Measurements from ENCODE around the gene WIPI1.

The WIPI1 gene

GRCh38 chr17:68460146-68460545 is 2.9 kb upstream of the WIPI1 start:
- DNase-seq (ENCODE audit: low spot score): no peak

- DNase-seq (ENCODE audit: low spot score): peak; percentile 50
Measured at GRCh38 chr17:68459037-68459639, 1.8 kb upstream of the WIPI1 start.

- peak; percentile 41 for DNase-seq (ENCODE audit: low spot score)
Measured at GRCh38 chr17:68458260-68459036, 1.2 kb upstream of the WIPI1 start.

- peak; percentile 98 for DNase-seq (ENCODE audit: low spot score)
Measured at GRCh38 chr17:68457539-68458259, 403 bp upstream of the WIPI1 start.

- no peak for DNase-seq (ENCODE audit: low spot score)
Measured at GRCh38 chr17:68456339-68457167, 743 bp downstream of the WIPI1 start.

GRCh38 chr17:68455901-68456338 is 1.4 kb downstream of the WIPI1 start:
- DNase-seq (ENCODE audit: low spot score): no peak

GRCh38 chr17:68453991-68454665 is 3.2 kb downstream of the WIPI1 start:
- DNase-seq (ENCODE audit: low spot score): no peak

GRCh38 chr17:68452724-68453290 is 4.5 kb downstream of the WIPI1 start:
- no peak for DNase-seq (ENCODE audit: low spot score)

GRCh38 chr17:68451670-68452354 is 5.5 kb downstream of the WIPI1 start:
- DNase-seq (ENCODE audit: low spot score): no peak

- no peak for DNase-seq (ENCODE audit: low spot score)
Measured at GRCh38 chr17:68450801-68451200, 6.5 kb downstream of the WIPI1 start.

- no peak for DNase-seq (ENCODE audit: low spot score)
Measured at GRCh38 chr17:68450391-68450790, 6.9 kb downstream of the WIPI1 start.

GRCh38 chr17:68449021-68449739 is 8.1 kb downstream of the WIPI1 start:
- no peak for DNase-seq (ENCODE audit: low spot score)

- DNase-seq (ENCODE audit: low spot score): no peak
Measured at GRCh38 chr17:68446626-68447041, 10.7 kb downstream of the WIPI1 start.

- DNase-seq (ENCODE audit: low spot score): no peak
Measured at GRCh38 chr17:68445671-68446070, 11.6 kb downstream of the WIPI1 start.

- DNase-seq (ENCODE audit: low spot score): no peak
Measured at GRCh38 chr17:68443972-68444464, 13.3 kb downstream of the WIPI1 start.

GRCh38 chr17:68441070-68441770 is 16.1 kb downstream of the WIPI1 start:
- DNase-seq (ENCODE audit: low spot score): no peak

GRCh38 chr17:68440526-68440925 is 16.8 kb downstream of the WIPI1 start:
- no peak for DNase-seq (ENCODE audit: low spot score)

GRCh38 chr17:68439656-68440290 is 17.5 kb downstream of the WIPI1 start:
- DNase-seq (ENCODE audit: low spot score): no peak
